GM18867 (cell line): ENCODE data around the gene MADCAM1.

Experiments
- ATAC-seq: cut with Tn5 transposase; IDR thresholded peaks from one replicate; pipeline ENCODE4 v1.9.1; 2021; ENCODE audit warnings: mild to moderate bottlenecking, moderate library complexity; ENCODE audit not compliant: unreplicated experiment

Gene MADCAM1

GRCh38 chr19:488505-489417, 7.5 kb upstream of the MADCAM1 start:
- peak; percentile 79 for ATAC-seq

- ATAC-seq, result no peak
Measured at GRCh38 chr19:489418-490196, 6.7 kb upstream of the MADCAM1 start.

GRCh38 chr19:491146-491741, 5.0 kb upstream of the MADCAM1 start:
- no peak for ATAC-seq

GRCh38 chr19:492091-492531, 4.2 kb upstream of the MADCAM1 start:
- ATAC-seq, result no peak

GRCh38 chr19:493391-494170, 2.7 kb upstream of the MADCAM1 start:
- no peak for ATAC-seq

- no peak for ATAC-seq
Measured at GRCh38 chr19:494171-495080, 1.9 kb upstream of the MADCAM1 start.

DNA sequence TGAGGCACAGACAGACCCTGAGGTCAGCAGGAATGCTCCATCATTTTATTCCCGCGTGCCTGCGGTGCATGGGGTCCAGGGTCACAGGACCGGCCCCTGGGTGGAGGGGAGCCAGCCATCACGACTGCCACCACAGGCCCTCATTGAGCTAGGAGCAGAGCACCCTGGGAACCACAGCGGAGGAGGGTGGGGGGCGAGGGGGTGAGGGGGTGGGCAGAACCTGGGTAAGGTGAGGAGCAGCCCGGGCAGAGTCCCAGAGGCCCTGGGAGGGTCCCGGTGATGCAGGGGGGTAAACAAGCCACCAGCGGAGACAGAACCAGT, 1.2 kb upstream of the MADCAM1 start:
- no peak for ATAC-seq

GRCh38 chr19:495402-496111, 729 bp upstream of the MADCAM1 start:
- no peak for ATAC-seq

DNA sequence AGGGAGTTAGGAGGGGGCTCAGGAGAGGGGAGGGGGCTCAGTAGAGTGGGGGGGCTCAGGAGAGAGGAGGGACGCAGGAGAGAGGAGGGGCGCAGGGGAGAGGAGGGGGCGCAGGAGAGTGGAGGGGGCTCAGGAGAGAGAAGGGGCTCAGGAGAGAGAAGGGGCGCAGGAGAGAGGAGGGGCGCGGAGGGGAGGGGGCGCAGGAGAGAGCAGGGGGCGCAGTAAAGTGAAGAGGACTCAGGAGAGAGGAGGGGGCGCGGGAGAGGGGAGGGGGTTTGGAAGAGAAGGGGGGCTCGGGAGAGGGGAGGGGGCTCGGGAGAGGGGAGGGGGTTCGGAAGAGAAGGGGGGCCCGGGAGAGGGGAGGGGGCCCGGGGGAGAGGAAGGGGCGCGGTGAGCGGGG, 700 bp downstream of the MADCAM1 start:
- ATAC-seq, result no peak

DNA sequence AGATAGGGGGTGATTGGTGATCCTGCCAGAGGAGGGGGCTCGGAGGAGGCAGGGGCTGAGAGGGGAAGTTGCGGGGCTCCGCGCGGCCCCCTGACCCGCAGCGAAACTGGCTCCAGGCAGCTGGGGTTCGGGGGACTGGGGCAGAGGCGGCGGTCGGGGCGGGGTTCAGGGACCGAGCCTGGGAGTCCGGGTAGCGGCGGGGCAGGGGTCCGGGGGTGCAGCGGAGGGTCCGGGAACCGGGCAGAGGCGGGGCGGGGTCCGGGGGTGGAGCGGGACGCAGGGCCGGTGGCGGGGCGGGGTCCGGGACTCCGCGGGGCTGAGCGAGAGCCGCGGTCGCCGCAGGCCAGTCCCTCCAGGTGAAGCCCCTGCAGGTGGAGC, 1.2 kb downstream of the MADCAM1 start:
- no peak for ATAC-seq

- no peak for ATAC-seq
Measured at GRCh38 chr19:497869-498510, 1.7 kb downstream of the MADCAM1 start.

DNA sequence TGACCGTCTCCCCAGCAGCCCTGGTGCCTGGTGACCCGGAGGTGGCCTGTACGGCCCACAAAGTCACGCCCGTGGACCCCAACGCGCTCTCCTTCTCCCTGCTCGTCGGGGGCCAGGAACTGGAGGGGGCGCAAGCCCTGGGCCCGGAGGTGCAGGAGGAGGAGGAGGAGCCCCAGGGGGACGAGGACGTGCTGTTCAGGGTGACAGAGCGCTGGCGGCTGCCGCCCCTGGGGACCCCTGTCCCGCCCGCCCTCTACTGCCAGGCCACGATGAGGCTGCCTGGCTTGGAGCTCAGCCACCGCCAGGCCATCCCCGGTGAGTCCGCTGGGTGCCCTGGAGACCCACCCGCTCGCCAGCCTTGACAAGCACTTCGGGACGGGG, 2.2 kb downstream of the MADCAM1 start:
- no peak for ATAC-seq

DNA sequence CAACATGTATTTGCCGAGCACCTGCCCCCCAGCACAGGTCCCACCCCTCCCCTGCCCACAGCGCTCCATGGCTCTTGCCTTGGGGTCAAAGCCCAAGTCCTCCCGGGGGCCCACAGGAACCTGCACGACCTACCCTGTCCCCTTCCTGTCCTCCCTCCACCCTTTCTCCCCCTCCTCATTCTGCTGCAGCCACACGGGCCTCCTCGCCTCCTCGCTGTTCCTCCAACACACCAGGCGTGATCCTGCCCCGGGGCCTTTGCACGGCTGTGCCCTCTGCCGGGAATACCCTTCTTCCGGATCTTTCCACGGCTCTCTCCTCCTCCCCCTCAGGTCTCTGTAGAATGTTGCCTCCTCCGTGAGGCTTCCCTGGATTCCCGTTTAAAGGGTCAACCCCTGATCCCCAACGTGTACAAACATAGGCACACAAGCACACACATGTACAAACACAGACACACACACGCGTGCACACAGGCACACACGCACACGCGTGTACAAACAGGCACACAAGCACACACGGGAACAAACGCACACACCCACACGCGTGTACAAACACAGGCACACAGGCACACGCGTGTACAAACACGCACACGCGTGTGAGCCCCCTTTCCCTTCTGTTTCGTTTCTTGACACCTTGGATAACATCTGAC, 2.8 kb downstream of the MADCAM1 start:
- no peak for ATAC-seq

GRCh38 chr19:501646-502045, 5.4 kb downstream of the MADCAM1 start:
- ATAC-seq, result no peak

GRCh38 chr19:504616-505015, 8.3 kb downstream of the MADCAM1 start:
- ATAC-seq, result no peak

GRCh38 chr19:506404-507285, 10.4 kb downstream of the MADCAM1 start:
- peak; percentile 61 for ATAC-seq
